ENCODE data around the gene PDE4B.

The PDE4B gene

GRCh38 chr1:65980237-65980636 is 187.5 kb downstream of the PDE4B start:
- no peak for TF ChIP-seq CTCF (IDR thresholded peaks at IDR 0.05; ENCODE audit: low read depth, low read length, missing control alignments)

GRCh38 chr1:65983500-65983899 is 190.8 kb downstream of the PDE4B start:
- no peaks in the 10 kb centered on the region for H3K27me3 ChIP-seq (replicated peaks)
- H3K4me3 ChIP-seq (ENCODE audit: low read depth, low read length) = no peak overlapping the region
- H3K27ac ChIP-seq = no peak overlapping the region
- DNase-seq = no peak
- H3K36me3 ChIP-seq (replicated peaks) = no peaks in the 10 kb centered on the region
- no peak for TF ChIP-seq CTCF (IDR thresholded peaks at IDR 0.05; ENCODE audit: low read depth, low read length, missing control alignments)
- in situ Hi-C loops (cut with HindIII; ENCODE audit: low pct_ligation_motif_present, low sequenced_read_pairs) = no loop called here

More at GRCh38 chr1:65980237-65980636, 187.5 kb downstream of the PDE4B start:
- H3K27me3 ChIP-seq (replicated peaks) = no peaks in the 10 kb centered on the region
- no peak overlapping the region for H3K27ac ChIP-seq
- no peak for DNase-seq
- in situ Hi-C loops (cut with HindIII; ENCODE audit: low pct_ligation_motif_present, low sequenced_read_pairs) = no loop called here
- no peaks in the 10 kb centered on the region for H3K36me3 ChIP-seq (replicated peaks)
- H3K4me3 ChIP-seq (ENCODE audit: low read depth, low read length) = no peak overlapping the region

GRCh38 chr1:65985393-65986066 is 192.8 kb downstream of the PDE4B start:
- Histone ChIP-seq H3K27ac (no peak overlapping the region), H3K27me3 (replicated peaks) (no peaks in the 10 kb centered on the region), H3K4me3 (ENCODE audit: low read depth, low read length) (no peak overlapping the region), H3K36me3 (replicated peaks) (no peaks in the 10 kb centered on the region)
- no peak for TF ChIP-seq CTCF (IDR thresholded peaks at IDR 0.05; ENCODE audit: low read depth, low read length, missing control alignments)
- in situ Hi-C loops (cut with HindIII; ENCODE audit: low pct_ligation_motif_present, low sequenced_read_pairs) = no loop called here
- DNase-seq = no peak

DNA sequence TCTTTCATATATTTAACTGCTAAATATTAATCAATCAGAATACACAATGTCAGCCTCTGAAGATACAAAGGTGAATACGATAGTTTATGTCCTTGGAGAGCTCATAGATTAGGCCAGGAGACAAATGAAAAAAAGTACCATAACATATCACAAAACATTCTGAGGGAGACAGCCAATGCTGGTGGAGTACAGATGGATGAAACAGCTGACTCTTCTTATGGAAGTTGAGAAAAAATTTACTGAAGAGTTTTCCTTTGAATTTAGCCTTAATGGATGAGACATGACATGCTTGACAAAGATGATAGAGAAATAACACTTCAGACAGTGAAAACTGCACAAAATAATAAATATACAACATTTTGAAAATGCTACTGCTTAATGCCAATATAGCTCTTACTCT is 193.5 kb downstream of the PDE4B start:
- H3K27me3 ChIP-seq (replicated peaks) = no peaks in the 10 kb centered on the region
- no peaks in the 10 kb centered on the region for H3K36me3 ChIP-seq (replicated peaks)
- no peak overlapping the region for H3K27ac ChIP-seq
- in situ Hi-C loops (cut with HindIII; ENCODE audit: low pct_ligation_motif_present, low sequenced_read_pairs) = no loop called here
- no peak overlapping the region for H3K4me3 ChIP-seq (ENCODE audit: low read depth, low read length)
- no peak for TF ChIP-seq CTCF (IDR thresholded peaks at IDR 0.05; ENCODE audit: low read depth, low read length, missing control alignments)
- no peak for DNase-seq

GRCh38 chr1:65990161-65990560 is 197.5 kb downstream of the PDE4B start:
- Histone ChIP-seq H3K27me3 (replicated peaks) (no peaks in the 10 kb centered on the region), H3K27ac (no peak overlapping the region), H3K36me3 (replicated peaks) (no peaks in the 10 kb centered on the region), H3K4me3 (ENCODE audit: low read depth, low read length) (no peak overlapping the region)
- in situ Hi-C loops (cut with HindIII; ENCODE audit: low pct_ligation_motif_present, low sequenced_read_pairs) = no loop called here
- DNase-seq = no peak
- TF ChIP-seq CTCF (IDR thresholded peaks at IDR 0.05; ENCODE audit: low read depth, low read length, missing control alignments) = no peak

- in situ Hi-C loops (cut with HindIII; ENCODE audit: low pct_ligation_motif_present, low sequenced_read_pairs) = no loop called here
- no peak for DNase-seq
- TF ChIP-seq CTCF (IDR thresholded peaks at IDR 0.05; ENCODE audit: low read depth, low read length, missing control alignments) = no peak
- Histone ChIP-seq H3K4me3 (ENCODE audit: low read depth, low read length) (no peak overlapping the region), H3K27ac (no peak overlapping the region), H3K36me3 (replicated peaks) (no peaks in the 10 kb centered on the region), H3K27me3 (replicated peaks) (no peaks in the 10 kb centered on the region)
Observed at GRCh38 chr1:65991694-65992093, 199.0 kb downstream of the PDE4B start.
